LNCaP clone FGC (cell line): ENCODE data around the gene KLK10.

Experiments
- DNase-seq: peaks from one replicate; pipeline ENCODE4 v3.0.0-alpha.2; 2011; ENCODE audit warnings: low read depth
- H3K4me3 ChIP-seq: 2 replicates; pipeline ENCODE4 v1.5.1; 2011; ENCODE audit warnings: mild to moderate bottlenecking, low read depth, low read length, control low read depth
- CTCF ChIP-seq: IDR thresholded peaks from 2 replicates; pipeline ENCODE4 v1.5.1; 2012; ENCODE audit warnings: mild to moderate bottlenecking; ENCODE audit not compliant: control insufficient read depth, insufficient read depth; ENCODE audit errors: extremely low read depth

KLK10 gene

DNA sequence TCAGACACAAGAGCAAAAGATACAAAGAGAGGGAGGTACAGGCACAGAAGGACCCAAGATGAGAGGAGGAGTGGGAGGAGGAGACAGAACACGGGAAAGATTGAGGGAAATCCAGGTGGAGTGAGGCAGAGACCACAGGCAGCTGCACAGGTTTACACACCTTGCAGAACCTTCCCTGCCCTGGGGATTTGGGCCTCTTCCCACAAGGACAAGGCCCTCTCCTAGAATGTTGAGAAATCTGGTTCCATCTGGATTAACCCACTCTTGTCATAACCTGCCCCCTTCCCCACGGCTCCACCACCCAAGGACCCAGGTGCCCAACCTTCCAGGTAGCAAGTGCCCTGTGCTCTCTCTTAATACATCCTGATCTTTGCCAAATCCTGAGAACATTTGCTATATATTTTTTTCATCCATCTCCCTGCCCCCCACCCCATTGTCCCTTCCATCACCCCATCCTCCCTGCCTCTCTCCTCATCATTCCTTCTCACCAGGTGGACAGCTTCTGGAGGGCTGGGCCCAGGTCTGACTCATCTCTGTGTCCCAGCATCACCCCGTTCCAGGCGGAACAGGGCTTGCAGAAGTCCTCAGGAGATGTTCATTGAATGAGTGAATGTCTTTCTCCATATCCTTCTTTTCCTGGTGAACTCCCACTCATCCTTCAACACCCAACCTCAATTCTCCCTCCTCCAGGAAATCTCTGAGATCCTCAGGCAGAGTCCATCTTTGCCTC lies 9.3 kb downstream of the KLK10 start:
- DNase-seq, result no peak
- H3K4me3 ChIP-seq, result no peak overlapping the region
- TF ChIP-seq CTCF, result no peak

GRCh38 chr19:51009061-51009891 lies 10.2 kb downstream of the KLK10 start:
- DNase-seq, result no peak
- TF ChIP-seq CTCF, result no peak
- H3K4me3 ChIP-seq, result no peak overlapping the region

DNA sequence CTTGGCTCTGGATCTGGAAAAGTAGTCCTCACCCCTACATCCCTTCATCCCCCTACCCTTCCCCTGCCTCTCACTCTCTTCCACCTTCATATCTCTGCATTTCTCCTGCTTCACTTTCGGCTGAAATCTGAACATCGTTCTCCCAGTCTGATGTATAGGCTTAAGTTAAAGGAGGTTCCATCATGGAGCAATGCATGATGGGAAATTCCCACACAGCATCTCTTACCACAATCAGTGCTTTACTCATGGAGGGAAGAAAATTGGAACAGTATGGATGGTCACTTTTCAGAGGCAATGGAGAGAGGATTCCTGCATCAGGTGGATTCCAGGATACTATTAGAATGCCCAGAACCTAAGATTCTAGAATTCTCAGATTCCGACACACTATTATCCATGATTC lies 12.0 kb downstream of the KLK10 start:
- no peak for DNase-seq
- H3K4me3 ChIP-seq, result no peak overlapping the region
- no peak for TF ChIP-seq CTCF

DNA sequence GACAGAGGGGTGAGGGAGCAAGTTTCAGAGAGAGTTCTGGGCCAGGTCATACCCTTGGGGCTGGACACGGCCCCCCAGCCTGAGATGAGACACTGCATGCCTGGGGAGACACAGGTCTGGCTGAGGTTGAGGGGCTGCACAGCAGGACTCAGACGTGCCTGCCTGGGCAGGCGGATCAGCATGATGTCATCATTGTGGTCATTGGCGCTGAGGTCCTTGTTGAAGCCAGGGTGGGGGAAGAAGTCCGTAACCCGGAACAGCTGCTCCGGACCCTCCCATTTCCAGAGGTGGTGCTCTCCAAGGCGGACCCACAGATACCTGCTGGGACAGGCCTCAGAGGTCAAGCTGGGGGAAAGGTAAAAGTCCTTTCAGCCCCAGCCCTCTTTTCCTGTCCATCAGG lies 13.1 kb downstream of the KLK10 start:
- no peak for DNase-seq
- H3K4me3 ChIP-seq, result no peak overlapping the region
- TF ChIP-seq CTCF, result no peak

DNA sequence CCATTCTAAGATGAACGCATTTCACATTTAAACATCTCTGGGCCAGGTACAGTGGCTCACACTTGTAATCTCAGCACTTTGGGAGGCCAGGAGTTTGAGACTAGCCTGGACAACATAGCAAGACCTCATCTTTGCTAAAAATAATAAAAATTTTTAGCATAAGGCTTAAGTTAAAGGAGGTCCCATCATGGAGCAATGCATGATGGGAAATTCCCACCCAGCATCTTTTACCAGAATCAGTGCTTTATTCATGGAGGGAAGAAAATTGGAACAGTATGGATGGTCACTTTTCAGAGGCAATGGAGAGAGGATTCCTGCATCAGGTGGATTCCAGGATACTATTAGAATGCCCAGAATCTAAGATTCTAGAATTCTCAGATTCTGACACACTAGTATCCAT lies 14.3 kb downstream of the KLK10 start:
- no peak for TF ChIP-seq CTCF
- DNase-seq, result no peak
- no peak overlapping the region for H3K4me3 ChIP-seq

DNA sequence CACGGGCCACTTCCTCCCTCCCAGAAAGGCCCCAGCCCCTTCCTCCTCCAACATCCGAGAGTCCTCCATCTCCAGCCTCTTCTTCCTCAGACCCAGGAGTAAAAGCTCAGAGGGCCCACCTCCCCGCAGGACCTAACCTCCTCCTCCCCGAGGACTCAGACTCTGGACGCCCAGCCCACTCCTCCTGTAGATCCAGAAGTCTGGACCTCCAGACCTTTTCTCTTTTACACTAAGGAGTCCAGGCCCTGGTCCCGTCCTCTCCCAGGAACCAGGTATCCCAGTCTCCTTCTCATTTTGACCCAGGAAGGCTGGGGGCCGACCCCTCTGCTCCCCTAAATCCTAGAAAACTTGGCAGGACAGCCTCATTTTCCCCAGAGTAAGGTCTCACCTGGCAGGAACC lies 16.2 kb downstream of the KLK10 start:
- TF ChIP-seq CTCF, result no peak
- no peak overlapping the region for H3K4me3 ChIP-seq
- DNase-seq, result no peak
